GM12878 (cell line): ENCODE results near the gene LCLAT1.

Experiments used
- BACH1 ChIP-seq: fragments of 450-650 bp; IDR thresholded peaks from 2 replicates; pipeline ENCODE4 v1.6.1; 2017; ENCODE audit warnings: mild to moderate bottlenecking, borderline replicate concordance
- CBX3 ChIP-seq: fragments of 200-600 bp; sonication (generic); IDR thresholded peaks from 2 replicates; pipeline ENCODE4 v1.6.1; 2016; ENCODE audit warnings: low read depth, borderline replicate concordance

GRCh38 chr2:30500699-30501098 is 53.7 kb downstream of the LCLAT1 start:
- TF ChIP-seq CBX3 (no peak), BACH1 (no peak)
